Neural cell (in vitro differentiated cells): Measurements from ENCODE around the gene ZNF311. TPM values are rescaled to one million over a fixed set of nuclear protein-coding genes. Genes with fewer than 3 reads are reported as not detected.

ENCODE experiments used
- H2AFZ ChIP-seq: fragments of 200-600, 300-800 bp; sonication (generic), shearing (Covaris generic); 2 replicates; pipeline ENCODE4 v1.6.0; 2014; ENCODE audit warnings: low read depth, mild to moderate bottlenecking, antibody characterized with exemption, low read length, moderate library complexity
- H3F3A ChIP-seq: fragments of 200-600 bp; shearing (Covaris generic); 2 replicates; pipeline ENCODE4 v1.6.1; 2016; ENCODE audit warnings: mild to moderate bottlenecking, moderate library complexity, mixed read lengths, antibody characterized with exemption, low read length; ENCODE audit not compliant: insufficient read depth, poor library complexity, severe bottlenecking
- H3K27ac ChIP-seq: fragments of 200-600, 300-800 bp; sonication (generic), shearing (Covaris generic); 2 replicates; pipeline ENCODE4 v1.5.1; 2014; ENCODE audit warnings: mild to moderate bottlenecking, low read length, moderate library complexity
- H3K27me3 ChIP-seq: fragments of 300-800, 200-600 bp; sonication (generic), shearing (Covaris generic); 2 replicates; pipeline ENCODE4 v1.6.0; 2014; ENCODE audit warnings: mild to moderate bottlenecking, low read depth, low read length, moderate library complexity; ENCODE audit not compliant: insufficient read depth
- H3K36me3 ChIP-seq: fragments of 300-800, 200-600 bp; sonication (generic), shearing (Covaris generic); 2 replicates; pipeline ENCODE4 v1.5.1; 2014; ENCODE audit warnings: mild to moderate bottlenecking, antibody characterized with exemption, low read length, moderate library complexity; ENCODE audit not compliant: insufficient read depth
- H3K4me2 ChIP-seq: fragments of 300-800, 200-600 bp; sonication (generic), shearing (Covaris generic); 2 replicates; pipeline ENCODE4 v1.6.0; 2014; ENCODE audit warnings: mild to moderate bottlenecking, low read length
- H3K4me3 ChIP-seq: fragments of 300-800, 200-600 bp; sonication (generic), shearing (Covaris generic); 2 replicates; pipeline ENCODE4 v1.5.1; 2014; ENCODE audit warnings: mild to moderate bottlenecking, low read length, moderate library complexity
- H3K79me2 ChIP-seq: fragments of 200-600 bp; shearing (Covaris generic); replicated peaks from 2 replicates; pipeline ENCODE4 v1.6.0; 2014; ENCODE audit warnings: mild to moderate bottlenecking, low read length, moderate library complexity; ENCODE audit not compliant: insufficient read depth
- H3K9ac ChIP-seq: fragments of 300-800, 200-600 bp; sonication (generic), shearing (Covaris generic); 2 replicates; pipeline ENCODE4 v1.6.1; 2016; ENCODE audit warnings: mild to moderate bottlenecking, low read length, mixed read lengths
- H3K9me2 ChIP-seq: fragments of 200-600 bp; shearing (Covaris generic); 2 replicates; pipeline ENCODE4 v1.6.1; 2016; ENCODE audit warnings: mild to moderate bottlenecking, low read length, mixed read lengths; ENCODE audit not compliant: insufficient read depth
- H3K9me3 ChIP-seq: fragments of 200-600, 300-800 bp; sonication (generic), shearing (Covaris generic); 2 replicates; pipeline ENCODE4 v1.6.1; 2016; ENCODE audit warnings: mild to moderate bottlenecking, mixed run types, low read length, moderate library complexity, mixed read lengths
- H4K20me1 ChIP-seq: fragments of 200-600 bp; shearing (Covaris generic); 2 replicates; pipeline ENCODE4 v1.6.1; 2016; ENCODE audit warnings: mild to moderate bottlenecking, mixed run types; ENCODE audit not compliant: insufficient read depth
- CTCF ChIP-seq: fragments of 450-650 bp; IDR thresholded peaks from 2 replicates; pipeline ENCODE4 v1.5.1; 2014; ENCODE audit warnings: antibody characterized with exemption, mild to moderate bottlenecking, moderate library complexity; ENCODE audit not compliant: poor library complexity, severe bottlenecking
- EP300 ChIP-seq: fragments of 450-650 bp; conservative IDR thresholded peaks from 2 replicates; pipeline ENCODE4 v1.6.1; 2014; ENCODE audit warnings: antibody characterized with exemption, mild to moderate bottlenecking, moderate library complexity; ENCODE audit not compliant: poor library complexity, severe bottlenecking
- EZH2 ChIP-seq: fragments of 200-600, 300-800 bp; shearing (Covaris generic), sonication (generic); IDR thresholded peaks from 2 replicates; pipeline ENCODE4 v1.6.1; 2014; ENCODE audit warnings: antibody characterized with exemption, low read length, borderline replicate concordance, mild to moderate bottlenecking; ENCODE audit not compliant: insufficient read depth, poor library complexity, severe bottlenecking
- MXI1 ChIP-seq: fragments of 450-650 bp; conservative IDR thresholded peaks from 2 replicates; pipeline ENCODE4 v1.6.1; 2014; ENCODE audit warnings: antibody characterized with exemption, mild to moderate bottlenecking; ENCODE audit not compliant: poor library complexity, severe bottlenecking
- POLR2AphosphoS5 ChIP-seq: IDR thresholded peaks from 2 replicates; pipeline ENCODE4 v1.6.1; 2012
- RAD21 ChIP-seq: fragments of 450-650 bp; conservative IDR thresholded peaks from 2 replicates; pipeline ENCODE4 v1.6.1; 2014; ENCODE audit warnings: antibody characterized with exemption, mild to moderate bottlenecking, moderate library complexity
- REST ChIP-seq: IDR thresholded peaks from 2 replicates; pipeline ENCODE4 v1.6.1; 2012; ENCODE audit warnings: borderline replicate concordance
- SMC3 ChIP-seq: fragments of 450-650 bp; conservative IDR thresholded peaks from 2 replicates; pipeline ENCODE4 v1.6.1; 2014; ENCODE audit warnings: antibody characterized with exemption, mild to moderate bottlenecking, moderate library complexity; ENCODE audit not compliant: poor library complexity
- TAF1 ChIP-seq: IDR thresholded peaks from 2 replicates; pipeline ENCODE4 v1.6.1; 2012; ENCODE audit warnings: low read depth
- polyA plus RNA-seq: library from polyadenylated mRNA; depleted of rRNA; stranded (reverse); fragments of >200 nt; gene quantifications from 2 replicates; pipeline ENCODE4 v1.2.3, GENCODE V29; 2014

The ZNF311 gene
- polyA plus RNA-seq, 1 donor from 2014 or later, result 4.6 TPM

GRCh38 chr6:28956331-28956730, 48.8 kb downstream of the ZNF311 start:
- Histone ChIP-seq H3K36me3 (no peaks in the 10 kb centered on the region), H4K20me1 (no peaks in the 10 kb centered on the region), H3K9me2 (no peaks in the 10 kb centered on the region), H3K4me3 (no peak overlapping the region), H3F3A (no peaks in the 10 kb centered on the region), H3K27ac (no peak overlapping the region), H3K27me3 (peaks cover 6% of the 10 kb centered on the region), H3K9me3 (no peaks in the 10 kb centered on the region), H3K4me2 (no peak overlapping the region), H3K9ac (no peak overlapping the region), H3K79me2 (no peaks in the 10 kb centered on the region), H2AFZ (no peak overlapping the region)
- no peak for TF ChIP-seq CTCF
- no peak for TF ChIP-seq POLR2AphosphoS5
- no peak for TF ChIP-seq EZH2
- no peak for TF ChIP-seq RAD21
- no peak for TF ChIP-seq TAF1
- TF ChIP-seq EP300, result no peak
- no peak for TF ChIP-seq MXI1
- no peak for TF ChIP-seq SMC3
- no peak for TF ChIP-seq REST

- Histone ChIP-seq H3K36me3 (no peaks in the 10 kb centered on the region), H3K9me2 (no peaks in the 10 kb centered on the region), H3K79me2 (no peaks in the 10 kb centered on the region), H2AFZ (no peak overlapping the region), H3K9me3 (no peaks in the 10 kb centered on the region), H4K20me1 (no peaks in the 10 kb centered on the region), H3K4me2 (peak overlapping the region; percentile 41), H3F3A (no peaks in the 10 kb centered on the region), H3K27ac (no peak overlapping the region), H3K27me3 (peaks cover 6% of the 10 kb centered on the region), H3K9ac (no peak overlapping the region), H3K4me3 (peak overlapping the region; percentile 61)
- no peak for TF ChIP-seq EP300
- TF ChIP-seq POLR2AphosphoS5, result no peak
- TF ChIP-seq MXI1, result no peak
- no peak for TF ChIP-seq RAD21
- TF ChIP-seq TAF1, result no peak
Measured at GRCh38 chr6:28953585-28954258, 51.4 kb downstream of the ZNF311 start.
